Esophagus mucosa (tissue), 1 donor: ENCODE data around the gene TMTC2. TPM values are rescaled to one million over a fixed set of nuclear protein-coding genes. Genes with fewer than 3 reads are reported as not detected.

Experiments used
- ATAC-seq: fragments of 200-7000 bp; cut with Tn5 transposase; one replicate; pipeline ENCODE4 v1.9.1; 2020
- total RNA-seq: library from RNA; stranded (reverse); gene quantifications from one replicate; pipeline ENCODE4 v1.2.4, GENCODE V29; 2023
- donor health status: DM: yes; HTN: yes; CAD: no.

The TMTC2 gene
- total RNA-seq, 1 donor from 2014 or later = 17.5 TPM

DNA sequence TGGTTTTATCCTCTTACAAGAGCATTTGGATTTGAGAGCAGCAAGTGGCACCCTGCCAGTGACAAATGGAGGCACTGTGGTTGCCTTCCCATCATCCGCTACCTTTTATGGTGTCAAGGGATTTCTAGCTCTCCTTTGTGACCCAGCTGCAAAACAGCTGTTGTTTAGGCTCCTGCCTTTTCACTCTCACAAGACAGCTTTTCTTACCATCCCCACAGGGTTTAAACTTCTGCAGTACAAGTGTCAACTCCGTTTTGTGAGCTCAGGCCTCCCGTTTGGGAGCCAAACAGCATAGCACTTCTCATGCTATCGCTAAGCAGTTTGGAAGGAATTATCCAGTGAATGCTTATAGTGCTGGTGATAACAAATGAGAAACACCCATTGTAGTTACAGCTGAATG, 331.4 kb downstream of the TMTC2 start:
- ATAC-seq = no peak

DNA sequence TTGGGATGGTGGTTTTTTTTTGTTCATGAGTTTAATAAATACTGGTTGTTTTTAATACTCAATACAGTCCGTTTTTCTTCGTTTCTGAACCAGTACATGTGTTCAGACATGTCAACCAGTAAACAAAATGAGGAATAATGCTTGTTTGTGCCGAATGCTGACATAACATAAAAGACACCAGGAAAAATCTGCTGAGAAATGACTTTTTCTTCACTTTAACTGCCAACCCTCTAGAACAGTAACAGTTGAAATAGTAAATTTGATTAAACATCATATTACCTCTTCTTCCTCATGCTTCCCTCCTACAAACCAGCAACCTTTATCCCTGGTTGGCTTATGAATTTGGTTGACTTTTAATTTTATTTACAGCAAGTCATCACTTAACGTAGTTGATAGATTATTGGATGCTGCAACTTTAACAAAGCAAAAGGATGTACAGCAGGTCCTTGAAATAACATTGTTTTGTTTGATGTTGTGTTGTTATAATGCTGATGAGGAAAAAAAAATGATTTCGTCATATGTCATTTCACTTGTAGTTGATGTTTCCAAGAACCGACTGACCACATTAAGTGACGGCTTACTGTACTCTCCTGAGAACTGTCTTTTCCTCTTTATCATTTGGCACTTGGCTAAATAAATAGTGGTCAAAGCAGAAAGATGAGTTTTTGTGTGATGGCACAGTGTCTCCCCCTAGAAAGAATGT, 340.5 kb downstream of the TMTC2 start:
- no peak for ATAC-seq

DNA sequence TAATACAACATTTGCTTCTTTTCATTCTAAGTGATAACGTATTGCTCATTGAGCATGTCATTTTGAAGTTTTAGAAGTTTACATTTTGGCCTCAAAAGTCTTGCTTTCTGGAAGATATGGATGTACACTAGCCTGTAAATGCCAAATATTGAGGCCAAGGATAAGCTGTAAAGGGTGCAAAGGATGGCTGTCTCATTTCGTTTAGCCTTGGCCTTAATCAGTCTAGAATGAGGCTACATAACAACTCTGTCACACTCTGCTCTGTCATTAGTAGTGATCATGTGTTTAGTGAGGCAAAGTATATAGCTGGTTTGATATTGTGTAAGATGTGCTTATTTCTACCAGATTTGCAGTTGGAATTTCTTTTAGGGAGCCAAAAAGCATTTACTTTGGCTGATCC, 344.5 kb downstream of the TMTC2 start:
- ATAC-seq = no peak

DNA sequence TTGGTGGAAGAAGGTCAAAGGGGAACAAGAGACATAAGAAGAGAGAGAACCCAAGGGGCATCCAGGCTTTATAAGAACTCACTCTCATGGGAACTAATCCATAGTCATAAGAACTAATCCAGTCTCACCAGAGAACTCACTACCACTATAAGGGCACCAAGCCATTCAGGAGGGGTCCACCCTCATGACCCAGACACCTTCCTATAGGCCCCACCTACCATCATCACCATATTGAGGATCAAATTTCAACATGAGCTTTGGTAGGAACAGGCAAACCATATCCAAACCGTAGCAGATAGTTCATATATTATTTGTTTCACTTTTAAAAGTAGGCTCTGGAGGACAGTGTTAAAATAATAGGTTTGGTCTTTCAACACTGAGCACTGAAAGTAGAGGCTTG, 350.1 kb downstream of the TMTC2 start:
- ATAC-seq = no peak

DNA sequence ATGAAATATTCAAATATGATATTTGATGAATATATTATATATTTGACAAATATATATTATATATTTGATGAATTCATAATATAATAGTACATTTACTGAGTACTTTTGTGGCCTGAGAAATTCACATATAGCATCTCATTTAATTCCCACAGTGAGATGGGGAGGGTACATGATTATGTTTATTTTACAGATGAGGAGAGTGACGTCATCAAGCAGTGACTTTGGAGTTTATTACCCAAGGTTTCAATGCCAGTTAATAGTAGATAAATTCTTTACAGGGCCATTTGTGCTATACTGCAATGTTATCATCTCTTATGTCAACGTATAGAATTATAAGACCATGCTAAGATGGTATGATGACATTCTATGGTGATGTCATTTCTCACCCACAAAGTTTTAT, 352.7 kb downstream of the TMTC2 start:
- no peak for ATAC-seq

DNA sequence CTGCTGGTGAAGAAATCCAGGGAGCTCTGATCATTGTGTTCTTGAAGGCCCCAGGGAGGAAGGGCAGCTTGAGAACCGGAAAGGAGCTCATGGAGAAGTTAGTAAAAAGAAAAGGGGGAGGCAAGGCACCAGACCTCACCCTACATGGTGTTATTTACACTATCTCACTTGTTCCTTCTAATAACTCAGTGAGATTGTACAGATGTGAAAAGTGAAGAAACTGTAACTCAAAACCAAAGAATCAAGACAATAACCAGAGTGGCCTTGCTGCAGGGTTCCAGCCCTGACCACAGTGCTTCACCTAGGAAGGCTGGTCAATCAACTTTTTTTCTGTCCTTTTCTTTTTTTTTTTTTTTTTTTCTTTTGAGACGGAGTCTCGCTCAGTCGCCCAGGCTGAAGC, 353.6 kb downstream of the TMTC2 start:
- no peak for ATAC-seq

DNA sequence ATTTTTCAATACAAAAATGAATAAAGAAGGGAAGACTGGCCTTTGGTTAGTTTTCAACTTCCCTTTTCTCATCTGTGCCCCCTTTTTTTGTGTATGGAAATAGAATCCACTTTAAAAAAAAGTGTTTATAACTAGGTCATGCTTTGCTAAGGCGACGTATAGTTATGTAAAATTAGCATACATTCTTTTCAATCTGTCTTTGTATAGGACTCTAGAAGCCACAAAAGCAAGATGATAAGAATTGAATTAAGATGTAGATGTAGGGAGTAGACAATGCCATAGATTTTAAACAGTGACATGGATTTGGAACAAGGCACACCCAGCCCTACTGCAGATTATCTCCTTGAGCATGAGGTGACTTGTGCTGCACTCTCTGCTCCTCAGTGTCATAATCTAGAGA, 354.3 kb downstream of the TMTC2 start:
- ATAC-seq = no peak

DNA sequence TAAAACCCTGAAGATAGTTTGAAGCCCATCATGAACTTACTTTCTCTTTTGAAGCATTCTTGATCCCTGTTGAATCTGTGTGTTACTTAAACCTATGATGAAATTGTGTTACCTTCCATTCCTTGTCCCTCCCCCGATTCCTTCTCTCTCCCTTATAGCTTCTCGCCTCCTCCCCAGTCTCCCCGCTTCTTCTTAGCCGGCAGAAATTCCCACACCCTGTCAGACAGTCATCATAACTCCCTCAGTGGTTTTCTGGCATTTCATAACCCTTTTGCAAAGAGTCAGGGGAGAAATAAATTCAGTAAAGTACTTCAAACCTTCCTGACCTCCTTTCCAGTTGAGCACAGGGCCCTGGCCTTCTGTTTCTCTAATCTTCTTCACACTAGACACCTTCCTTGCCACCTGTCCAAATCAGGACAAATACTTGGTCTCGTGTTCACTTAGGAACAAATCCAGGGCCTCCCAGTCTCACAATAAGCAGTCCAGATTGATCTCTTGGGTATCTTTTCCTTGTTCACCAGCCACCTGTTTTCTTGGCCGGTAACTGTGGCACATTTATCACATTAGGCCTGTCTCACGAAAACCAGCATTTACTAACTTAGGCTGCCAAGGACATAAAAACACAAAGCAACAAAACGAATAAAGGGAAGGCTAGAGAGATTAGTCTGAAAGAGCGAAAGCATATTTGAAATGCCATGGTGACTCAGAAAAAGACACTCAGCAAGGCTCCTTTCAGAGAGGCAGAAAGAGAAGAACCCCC, 355.9 kb downstream of the TMTC2 start:
- ATAC-seq = no peak

DNA sequence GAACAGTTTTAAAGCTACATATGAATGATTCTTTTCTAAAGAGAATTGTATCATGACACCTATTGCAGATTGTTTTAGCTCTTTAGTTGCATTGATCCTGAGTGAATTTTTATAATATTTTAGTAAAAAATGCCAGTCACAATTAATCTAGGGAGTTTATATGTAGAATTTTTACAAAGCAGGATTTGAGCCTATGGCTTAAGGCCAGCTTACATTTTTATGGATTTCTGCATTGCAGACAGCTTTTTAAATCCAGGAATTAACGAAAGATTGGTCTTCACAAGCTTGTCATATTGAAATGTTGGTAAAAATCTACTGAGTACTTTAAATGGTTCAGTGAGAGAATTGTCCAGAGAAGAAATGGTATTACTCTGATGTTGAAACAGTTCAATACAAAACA, 358.0 kb downstream of the TMTC2 start:
- ATAC-seq = no peak

DNA sequence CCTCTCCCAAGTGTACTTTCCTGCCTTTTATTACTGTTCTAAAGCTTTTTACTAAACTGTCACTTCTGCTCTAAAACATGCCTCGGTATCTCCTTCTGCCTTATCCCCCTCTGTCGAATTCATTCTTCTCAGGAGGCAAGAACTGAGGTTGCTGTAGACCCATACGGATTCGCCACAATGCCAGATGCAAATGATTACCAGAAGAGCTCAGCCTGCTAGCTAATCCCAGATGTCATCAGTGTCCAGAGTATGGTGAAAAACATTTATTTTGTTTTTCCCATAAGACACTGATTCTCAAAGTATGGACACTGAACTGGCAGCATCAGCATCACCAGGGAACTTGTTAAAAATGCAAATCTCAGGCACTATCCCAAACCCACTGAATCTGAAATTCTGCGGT, 359.3 kb downstream of the TMTC2 start:
- ATAC-seq = no peak

DNA sequence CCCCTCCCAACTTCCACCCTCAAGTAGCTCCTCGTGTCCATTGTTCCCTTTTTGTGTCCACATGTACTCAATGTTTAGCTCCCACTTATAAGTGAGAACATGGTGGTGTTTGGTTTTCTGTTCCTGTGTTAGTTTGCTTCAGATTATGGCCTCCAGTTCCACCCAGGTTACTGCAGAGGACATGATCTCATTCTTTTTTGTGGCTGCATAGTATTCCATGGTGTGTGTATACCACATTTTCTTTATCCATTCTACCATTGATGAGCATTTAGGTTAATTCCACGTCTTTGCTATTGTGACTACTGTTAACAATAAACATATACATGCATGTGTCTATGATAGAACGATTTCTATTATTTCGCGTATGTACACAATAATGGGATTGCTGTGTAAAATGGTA, 362.6 kb downstream of the TMTC2 start:
- ATAC-seq = no peak

DNA sequence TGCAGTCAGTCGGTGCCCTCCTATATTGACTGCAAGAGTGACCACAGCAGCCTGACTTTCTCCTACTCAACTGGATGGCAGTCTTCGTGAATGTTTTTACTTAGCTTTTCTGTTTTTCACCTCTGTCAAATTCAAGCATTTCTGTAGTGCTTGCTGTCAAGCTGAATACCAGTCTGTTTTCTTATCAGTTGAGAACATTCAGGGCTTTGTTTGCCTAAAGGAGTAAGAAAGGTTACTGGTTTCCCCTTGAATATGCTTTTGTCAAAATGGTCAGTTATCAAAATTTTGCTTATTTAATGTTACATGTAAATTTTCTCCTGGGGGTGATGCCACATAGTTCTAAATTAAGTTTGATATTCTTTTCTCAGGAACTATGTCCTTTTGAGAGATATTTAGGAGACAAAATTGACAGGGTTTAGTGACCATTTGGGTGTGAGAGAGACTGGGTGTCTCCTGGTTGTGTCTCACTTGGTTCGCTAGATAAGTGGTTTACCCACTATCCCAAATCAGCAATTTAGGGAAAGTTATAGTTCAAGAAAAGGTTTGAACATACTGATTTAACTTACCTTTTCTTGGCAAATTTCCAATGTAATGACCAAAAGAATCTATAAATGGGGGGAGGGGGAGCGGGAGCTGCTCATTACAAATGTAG, 366.3 kb downstream of the TMTC2 start:
- no peak for ATAC-seq

DNA sequence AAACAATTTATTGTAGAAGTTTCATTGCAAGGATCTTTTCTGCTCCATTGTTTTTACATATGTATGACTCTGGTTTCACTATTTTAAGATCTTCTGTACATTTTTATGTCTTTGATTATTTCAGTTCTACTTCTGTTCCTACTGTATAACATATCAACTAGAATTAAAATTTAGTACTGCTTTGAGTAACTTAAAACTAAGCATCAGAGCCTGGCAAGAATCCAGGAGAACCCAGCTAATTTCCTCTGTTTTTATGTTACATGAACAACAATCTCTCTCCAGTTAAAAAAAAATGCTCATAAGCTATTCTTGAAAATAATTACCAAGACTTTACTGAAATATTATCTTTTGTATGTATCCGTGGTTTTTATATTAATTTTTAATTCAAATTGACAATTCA, 370.7 kb downstream of the TMTC2 start:
- ATAC-seq = no peak

DNA sequence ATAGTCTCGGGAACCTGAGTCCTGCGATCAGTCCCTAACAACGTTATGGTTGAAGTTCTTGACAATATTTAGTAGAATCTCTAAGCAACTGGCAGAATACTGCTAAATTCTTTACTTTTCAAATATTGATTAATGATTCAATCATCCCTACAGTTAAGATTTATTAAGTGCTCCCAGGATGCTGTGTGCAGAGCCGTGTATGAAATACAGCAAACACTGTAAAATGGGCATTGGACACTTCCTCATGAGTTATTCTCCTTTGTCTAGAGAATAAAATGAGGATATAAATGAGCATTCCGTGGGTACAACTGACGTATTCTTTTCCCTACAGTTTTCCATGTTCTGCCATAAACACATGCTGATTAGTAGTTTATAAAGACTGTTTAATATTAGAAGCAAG, 372.4 kb downstream of the TMTC2 start:
- ATAC-seq = no peak

DNA sequence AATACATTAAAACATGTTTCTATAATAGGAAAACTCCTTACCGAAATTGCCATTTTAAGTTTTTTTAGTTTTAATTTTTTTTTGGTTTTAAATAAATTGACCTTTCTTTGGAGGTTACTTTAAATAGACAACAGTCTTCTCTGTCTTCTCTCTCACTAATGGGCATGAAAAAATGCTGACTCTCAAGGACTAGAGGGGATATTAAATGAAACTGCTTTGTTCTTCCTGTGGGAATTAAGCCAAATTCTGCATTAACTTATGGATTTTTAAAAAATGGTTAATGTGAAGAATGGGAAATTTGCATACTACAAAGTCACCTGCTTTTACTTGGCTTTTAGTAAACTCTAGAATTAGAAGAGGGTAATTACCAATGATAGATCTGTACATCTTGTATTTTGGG, 378.9 kb downstream of the TMTC2 start:
- ATAC-seq = no peak

DNA sequence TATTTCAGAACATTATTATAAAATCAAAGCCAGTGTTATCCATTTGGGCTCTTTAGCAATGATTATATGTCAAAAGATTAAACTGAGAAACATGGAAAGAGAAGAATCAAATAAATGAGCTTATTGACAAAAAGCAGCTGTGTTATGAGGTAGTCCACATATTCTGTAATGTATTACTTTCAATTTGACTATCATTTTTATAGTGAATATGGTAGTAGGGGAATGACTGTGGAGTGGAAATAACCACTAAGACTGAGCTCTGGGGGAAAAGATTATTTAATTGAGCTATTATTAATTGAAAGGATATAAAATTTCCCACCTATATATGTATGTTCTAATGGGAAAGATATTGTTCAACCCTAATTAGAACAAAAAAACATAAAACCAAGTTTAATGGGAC, 381.3 kb downstream of the TMTC2 start:
- no peak for ATAC-seq

DNA sequence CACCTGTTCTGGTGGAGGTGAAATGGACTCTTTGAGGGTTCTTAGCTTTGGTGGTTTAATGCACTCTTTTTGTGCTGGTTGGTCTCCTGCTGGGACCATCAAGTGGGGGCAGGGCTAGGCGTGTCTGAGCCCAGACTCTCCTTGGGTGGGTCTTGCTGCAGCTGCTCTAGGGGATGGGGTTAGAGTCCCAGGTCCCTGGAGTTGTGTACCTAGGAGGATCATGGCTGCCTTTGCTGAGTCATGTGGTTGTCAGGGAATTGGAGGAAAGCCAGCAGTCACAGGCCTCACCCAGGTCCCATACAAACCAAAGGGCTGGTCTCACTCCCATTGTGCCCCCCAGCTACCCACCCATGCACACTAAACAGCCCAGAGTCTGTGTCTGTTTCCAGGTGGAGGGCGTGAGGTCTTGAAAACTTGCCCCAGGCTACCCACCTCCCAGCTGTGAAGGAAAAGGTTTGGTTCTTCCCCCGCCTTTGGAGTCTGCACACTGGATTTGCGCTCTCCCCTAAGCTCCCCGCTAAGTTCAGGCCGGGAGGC, 387.7 kb downstream of the TMTC2 start:
- ATAC-seq = no peak

DNA sequence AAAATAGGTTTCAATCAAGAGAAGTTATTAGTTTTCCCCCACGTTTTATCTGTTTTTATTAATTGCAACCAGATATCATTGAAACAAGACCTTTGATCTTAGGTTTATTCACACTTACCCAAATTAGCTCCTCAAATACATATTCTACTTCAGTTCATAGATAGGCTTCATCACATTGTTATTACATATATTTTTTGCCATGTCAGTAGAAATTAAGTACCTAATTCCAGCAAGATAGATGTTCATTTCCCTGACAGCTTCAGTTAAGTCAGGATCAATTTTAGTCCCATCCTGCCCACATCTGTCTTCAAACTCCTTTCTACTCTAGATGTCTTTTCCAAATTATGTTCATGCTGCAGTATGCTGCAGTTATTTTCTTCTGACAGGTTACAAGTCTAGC, 388.8 kb downstream of the TMTC2 start:
- ATAC-seq = no peak

DNA sequence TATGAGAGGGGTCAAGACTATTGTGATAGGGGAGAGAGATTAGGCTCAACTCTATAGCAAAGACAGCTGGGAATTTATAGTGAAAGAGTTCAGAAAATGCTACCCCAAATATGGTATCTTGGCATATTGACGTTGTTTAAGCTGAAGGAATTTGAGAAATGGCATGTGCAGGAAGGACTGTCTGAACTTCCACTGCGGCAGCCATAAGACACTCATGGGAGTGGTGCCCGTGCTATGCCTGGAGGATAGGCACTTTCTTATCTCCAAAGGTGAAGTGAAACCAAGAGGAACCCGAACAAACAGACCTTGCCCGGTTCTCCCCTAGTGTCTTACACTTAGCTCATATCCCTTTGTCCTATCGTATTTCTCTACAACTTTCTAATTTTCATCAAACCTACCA, 390.3 kb downstream of the TMTC2 start:
- ATAC-seq = no peak

DNA sequence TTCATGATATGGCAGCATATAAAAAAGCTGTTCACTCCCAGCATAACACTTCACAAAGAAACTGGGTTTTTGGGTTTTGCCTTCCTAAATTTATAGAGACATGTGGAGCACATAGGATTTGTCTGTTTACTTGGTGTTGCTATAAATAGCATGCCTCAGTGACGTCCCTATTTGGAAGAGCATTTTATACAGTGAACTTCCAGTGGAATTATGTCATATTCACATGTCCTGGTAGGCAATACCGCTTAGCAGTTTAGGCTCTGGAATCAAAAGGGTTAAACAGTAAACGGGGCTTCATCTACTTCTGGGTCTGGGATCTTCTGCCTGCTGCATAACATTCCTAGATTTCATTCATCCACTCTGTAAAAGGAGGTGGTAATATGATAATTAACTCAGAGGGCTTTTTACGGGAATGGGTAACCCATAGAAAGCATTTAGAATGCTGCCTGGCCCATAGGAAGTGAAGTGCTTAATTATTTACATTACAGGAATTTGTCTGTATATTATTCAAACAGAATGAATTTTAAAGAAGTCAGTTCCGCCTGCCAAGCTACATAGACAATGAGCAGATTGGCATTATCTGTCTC, 396.1 kb downstream of the TMTC2 start:
- no peak for ATAC-seq

DNA sequence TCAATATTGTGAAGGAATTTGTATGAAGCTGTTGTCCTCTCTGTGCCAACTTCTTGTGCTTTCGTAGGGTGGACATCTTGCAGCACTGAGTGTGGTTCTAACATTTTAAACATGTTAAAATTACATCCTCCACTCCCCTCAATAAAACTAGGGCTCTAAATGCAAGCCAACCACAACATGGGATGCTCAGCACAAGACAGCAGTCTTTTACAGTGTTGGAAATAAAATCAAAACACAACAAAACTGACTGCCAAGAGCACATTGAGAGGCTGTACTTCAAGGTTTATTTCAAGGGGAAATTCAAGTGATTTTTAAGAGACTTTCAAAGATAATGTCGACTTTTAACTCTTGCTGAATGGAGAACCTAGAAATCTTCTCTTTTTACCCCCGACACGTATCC, 396.9 kb downstream of the TMTC2 start:
- no peak for ATAC-seq

DNA sequence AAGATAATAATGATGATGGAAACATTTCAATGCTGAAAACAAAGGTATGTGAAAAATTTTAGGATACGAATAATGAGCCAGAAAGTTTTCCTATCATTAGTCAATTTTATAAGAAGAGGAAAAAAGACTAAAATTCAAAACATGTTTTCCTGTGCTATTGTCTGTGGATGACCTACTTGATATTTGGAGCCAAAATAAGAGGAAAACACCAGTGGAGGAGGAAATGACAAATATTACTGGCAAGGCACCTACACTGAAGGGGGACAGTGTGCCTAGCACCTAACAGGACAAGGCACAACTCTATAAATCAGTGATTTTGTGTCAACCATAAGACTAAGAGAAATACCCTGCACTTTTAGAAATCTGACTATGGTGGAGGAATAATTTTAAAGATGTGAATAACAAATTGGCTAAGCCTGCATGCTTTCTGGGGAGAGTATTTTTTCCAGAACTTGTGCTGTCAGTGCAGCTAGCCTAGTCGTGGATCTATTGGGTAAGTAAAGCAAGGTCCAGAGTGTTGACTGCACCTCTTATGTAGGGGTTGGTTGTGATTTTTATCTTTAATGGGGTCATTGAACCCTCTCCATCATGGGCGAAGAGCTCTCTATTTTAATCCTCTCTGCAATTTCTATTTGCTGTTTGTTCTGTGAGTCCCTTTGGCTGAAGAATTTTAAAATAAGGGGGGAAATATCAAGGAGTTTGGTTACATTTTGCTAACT, 398.0 kb downstream of the TMTC2 start:
- ATAC-seq = no peak

DNA sequence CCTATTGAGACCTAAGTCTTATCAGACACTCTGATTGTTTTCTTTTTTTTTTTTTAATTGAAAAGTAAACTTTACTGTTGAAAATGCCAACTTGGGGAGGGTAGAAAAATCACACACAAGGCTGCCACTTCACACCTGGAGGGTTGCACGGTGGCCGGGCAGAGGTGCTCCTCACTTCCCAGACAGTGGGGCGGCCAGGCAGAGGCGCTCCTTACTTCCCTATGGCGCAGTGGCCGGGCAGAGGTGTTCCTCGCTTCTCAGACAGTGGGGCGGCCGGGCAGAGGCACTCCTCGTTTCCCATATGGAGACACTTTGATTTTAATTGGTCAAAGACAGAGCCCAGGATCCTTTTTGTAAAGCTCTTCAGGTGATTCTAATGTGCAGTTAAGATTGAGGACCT, 399.3 kb downstream of the TMTC2 start:
- no peak for ATAC-seq
